Measurements from ENCODE around the gene COL9A1. TPM values are rescaled to one million over a fixed set of nuclear protein-coding genes. Genes with fewer than 3 reads are reported as not detected.

COL9A1 gene
- total RNA-seq, 1 experiment from 2014 or later: not detected

DNA sequence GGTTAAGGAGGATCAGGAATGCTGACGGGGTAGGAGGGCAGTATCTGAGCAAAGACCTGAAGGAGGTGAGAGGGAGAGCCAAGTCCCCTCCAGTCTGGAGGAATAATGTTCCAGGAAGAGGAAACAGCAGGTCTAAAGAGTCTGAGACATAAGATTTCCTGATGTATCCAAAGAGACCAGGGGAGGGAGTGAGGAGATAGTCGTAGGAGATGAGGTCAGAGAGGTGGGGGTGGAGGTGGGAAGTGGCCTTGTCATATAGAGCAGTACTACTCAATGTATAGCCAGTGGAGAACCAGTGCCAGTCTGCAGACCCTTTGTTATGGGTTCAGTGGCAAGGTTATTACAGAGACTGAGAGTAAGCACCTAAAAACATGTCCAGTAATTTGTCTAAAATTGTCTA is 130.6 kb downstream of the COL9A1 start:
- H3K4me2 ChIP-seq: no peak overlapping the region
- no peak for TF ChIP-seq EZH2 (IDR thresholded peaks at IDR 0.05; ENCODE audit: low read depth)
- TF ChIP-seq, protein P1, sequence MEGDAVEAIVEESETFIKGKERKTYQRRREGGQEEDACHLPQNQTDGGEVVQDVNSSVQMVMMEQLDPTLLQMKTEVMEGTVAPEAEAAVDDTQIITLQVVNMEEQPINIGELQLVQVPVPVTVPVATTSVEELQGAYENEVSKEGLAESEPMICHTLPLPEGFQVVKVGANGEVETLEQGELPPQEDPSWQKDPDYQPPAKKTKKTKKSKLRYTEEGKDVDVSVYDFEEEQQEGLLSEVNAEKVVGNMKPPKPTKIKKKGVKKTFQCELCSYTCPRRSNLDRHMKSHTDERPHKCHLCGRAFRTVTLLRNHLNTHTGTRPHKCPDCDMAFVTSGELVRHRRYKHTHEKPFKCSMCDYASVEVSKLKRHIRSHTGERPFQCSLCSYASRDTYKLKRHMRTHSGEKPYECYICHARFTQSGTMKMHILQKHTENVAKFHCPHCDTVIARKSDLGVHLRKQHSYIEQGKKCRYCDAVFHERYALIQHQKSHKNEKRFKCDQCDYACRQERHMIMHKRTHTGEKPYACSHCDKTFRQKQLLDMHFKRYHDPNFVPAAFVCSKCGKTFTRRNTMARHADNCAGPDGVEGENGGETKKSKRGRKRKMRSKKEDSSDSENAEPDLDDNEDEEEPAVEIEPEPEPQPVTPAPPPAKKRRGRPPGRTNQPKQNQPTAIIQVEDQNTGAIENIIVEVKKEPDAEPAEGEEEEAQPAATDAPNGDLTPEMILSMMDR (conservative IDR thresholded peaks at IDR 0.05): no peak
- no peaks in the 10 kb centered on the region for H3F3A ChIP-seq (ENCODE audit: insufficient read depth, low read depth)
- H3K27me3 ChIP-seq (ENCODE audit: insufficient read depth, low read depth): no peaks in the 10 kb centered on the region
- no peak overlapping the region for H2AFZ ChIP-seq
- ChIA-PET POLR2A (ENCODE audit: unreplicated experiment) (no interaction called here), CTCF (no interaction called here)
- H3K9me3 ChIP-seq (ENCODE audit: insufficient read depth, low read depth): no peaks in the 10 kb centered on the region
- H3K36me3 ChIP-seq (ENCODE audit: low read depth): no peaks in the 10 kb centered on the region
- DNase-seq: no peak
- H3K9me2 ChIP-seq (ENCODE audit: insufficient read depth): no peaks in the 10 kb centered on the region
- no peak overlapping the region for H3K4me3 ChIP-seq
- H3K79me2 ChIP-seq (ENCODE audit: low read depth): no peaks in the 10 kb centered on the region
- no TSS peak for BruUV-seq (replicated peaks)
- intact Hi-C loops (cut with micrococcal nuclease; ENCODE audit: unreplicated experiment): no loop called here
- H4K20me1 ChIP-seq (ENCODE audit: insufficient read depth): no peaks in the 10 kb centered on the region
- no peaks in the 10 kb centered on the region for H3K4me1 ChIP-seq (replicated peaks; ENCODE audit: insufficient read depth)
- H3K27ac ChIP-seq: no peak overlapping the region

DNA sequence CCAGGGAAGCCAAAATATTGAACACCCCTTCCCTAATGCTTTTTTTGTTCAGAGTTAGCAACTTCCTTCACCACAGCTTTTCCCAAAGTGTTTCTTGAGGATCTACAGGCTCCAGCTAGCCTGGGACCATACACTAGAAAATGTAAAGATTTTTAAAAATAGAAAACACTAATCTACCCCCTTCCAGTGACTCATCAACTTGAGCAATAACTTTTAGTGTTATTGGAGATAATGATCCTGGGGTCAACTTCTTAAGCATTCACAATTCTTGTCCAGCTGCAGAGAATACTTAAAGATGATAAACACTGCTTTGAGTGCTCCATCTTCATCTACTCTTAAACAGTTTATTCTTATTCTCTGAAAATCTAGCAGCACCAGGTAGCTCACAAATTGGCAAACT is 131.6 kb downstream of the COL9A1 start:
- Histone ChIP-seq H3K4me2 (no peak overlapping the region), H4K20me1 (ENCODE audit: insufficient read depth) (no peaks in the 10 kb centered on the region), H3F3A (ENCODE audit: insufficient read depth, low read depth) (no peaks in the 10 kb centered on the region), H3K4me3 (no peak overlapping the region), H2AFZ (no peak overlapping the region), H3K27me3 (ENCODE audit: insufficient read depth, low read depth) (no peaks in the 10 kb centered on the region), H3K27ac (no peak overlapping the region), H3K9me3 (ENCODE audit: insufficient read depth, low read depth) (no peaks in the 10 kb centered on the region), H3K4me1 (replicated peaks; ENCODE audit: insufficient read depth) (no peaks in the 10 kb centered on the region; the same call in 1 of the 2 replicates), H3K9me2 (ENCODE audit: insufficient read depth) (no peaks in the 10 kb centered on the region), H3K79me2 (ENCODE audit: low read depth) (no peaks in the 10 kb centered on the region), H3K36me3 (ENCODE audit: low read depth) (no peaks in the 10 kb centered on the region)
- no TSS peak for BruUV-seq (replicated peaks)
- intact Hi-C loops (cut with micrococcal nuclease; ENCODE audit: unreplicated experiment): no loop called here
- POLR2A ChIA-PET (ENCODE audit: unreplicated experiment): no interaction called here
- CTCF ChIA-PET: no interaction called here
- DNase-seq: no peak
- TF ChIP-seq EZH2 (IDR thresholded peaks at IDR 0.05; ENCODE audit: low read depth): no peak
- TF ChIP-seq, protein P1 (conservative IDR thresholded peaks at IDR 0.05): no peak

DNA sequence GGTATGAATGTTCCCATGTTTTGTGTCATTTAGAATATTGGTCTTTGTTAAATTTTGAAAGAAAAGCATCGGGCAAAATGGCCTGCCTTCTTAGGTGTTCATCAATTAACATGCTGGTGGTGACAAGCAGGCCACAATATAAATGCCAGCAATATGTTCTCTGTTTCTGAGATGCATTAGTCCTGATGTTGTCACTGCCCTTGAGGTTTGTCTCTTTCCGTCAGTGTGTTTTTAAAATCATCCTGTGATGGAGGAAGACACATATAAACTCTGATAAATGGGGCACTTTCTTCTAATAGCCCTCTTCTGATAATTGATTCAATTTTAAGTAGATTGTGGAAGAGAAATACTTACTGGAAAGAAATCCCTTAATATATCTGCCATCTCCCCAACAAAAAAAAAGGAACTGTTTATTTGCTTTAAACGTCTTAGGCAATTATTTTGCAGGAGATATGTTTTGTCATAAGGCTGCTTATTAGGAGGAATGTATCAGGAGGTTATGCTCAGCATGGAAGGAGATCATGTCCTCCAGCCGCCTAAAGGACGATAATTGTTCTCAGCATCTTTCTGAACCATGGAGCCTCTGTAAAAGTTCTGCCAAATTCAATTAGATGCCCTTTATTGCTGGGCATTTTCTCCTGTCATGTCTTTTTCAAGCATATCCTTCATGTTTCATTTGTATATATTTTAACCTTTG is 134.1 kb downstream of the COL9A1 start:
- no peak overlapping the region for H3K4me2 ChIP-seq
- no peak for DNase-seq
- no TSS peak for BruUV-seq (replicated peaks)
- ChIA-PET CTCF (no interaction called here), POLR2A (ENCODE audit: unreplicated experiment) (no interaction called here)
- no peaks in the 10 kb centered on the region; the same call in 1 of the 2 replicates for H3K4me1 ChIP-seq (replicated peaks; ENCODE audit: insufficient read depth)
- no peaks in the 10 kb centered on the region for H3K79me2 ChIP-seq (ENCODE audit: low read depth)
- H3K4me3 ChIP-seq: no peak overlapping the region
- H4K20me1 ChIP-seq (ENCODE audit: insufficient read depth): no peaks in the 10 kb centered on the region
- intact Hi-C loops (cut with micrococcal nuclease; ENCODE audit: unreplicated experiment): loop anchor here (10.0 kb wide), 1 partner anchor 334 kb away; no protein-coding TSS in a partner anchor
- no peak overlapping the region for H3K27ac ChIP-seq
- H3K36me3 ChIP-seq (ENCODE audit: low read depth): no peaks in the 10 kb centered on the region
- no peaks in the 10 kb centered on the region for H3F3A ChIP-seq (ENCODE audit: insufficient read depth, low read depth)
- no peaks in the 10 kb centered on the region for H3K27me3 ChIP-seq (ENCODE audit: insufficient read depth, low read depth)
- no peak overlapping the region for H2AFZ ChIP-seq
- no peaks in the 10 kb centered on the region for H3K9me2 ChIP-seq (ENCODE audit: insufficient read depth)
- TF ChIP-seq, protein P1 (conservative IDR thresholded peaks at IDR 0.05): no peak
- no peak for TF ChIP-seq EZH2 (IDR thresholded peaks at IDR 0.05; ENCODE audit: low read depth)
- H3K9me3 ChIP-seq (ENCODE audit: insufficient read depth, low read depth): no peaks in the 10 kb centered on the region

Other genes with a start within 250 kb of the COL9A1 start
- gene FAM135A, start 110.4 kb upstream of the COL9A1 start, total RNA-seq (2021): 16.0 and 16.7 TPM in 2 replicates